ENCODE measurements around the gene C10orf95.

- TF ChIP-seq CTCF (IDR thresholded peaks at IDR 0.05) (no peak), POLR2AphosphoS5 (IDR thresholded peaks at IDR 0.05) (peak; percentile 83 to 97 (median 92))
Observed at GRCh38 chr10:102410429-102411073, 40.8 kb downstream of the C10orf95 start.

All from sigmoid colon (tissue), 4 donors.